DMS53 treated with DMSO at 0.1 percent for 48 hours (cell line): ENCODE measurements around the gene FIBP.

Experiments used
- DNase-seq: peaks from one replicate; lab custom pipeline; 2025; ENCODE audit not compliant: unreplicated experiment; lab: John Stamatoyannopoulos, UW

The FIBP gene

DNA sequence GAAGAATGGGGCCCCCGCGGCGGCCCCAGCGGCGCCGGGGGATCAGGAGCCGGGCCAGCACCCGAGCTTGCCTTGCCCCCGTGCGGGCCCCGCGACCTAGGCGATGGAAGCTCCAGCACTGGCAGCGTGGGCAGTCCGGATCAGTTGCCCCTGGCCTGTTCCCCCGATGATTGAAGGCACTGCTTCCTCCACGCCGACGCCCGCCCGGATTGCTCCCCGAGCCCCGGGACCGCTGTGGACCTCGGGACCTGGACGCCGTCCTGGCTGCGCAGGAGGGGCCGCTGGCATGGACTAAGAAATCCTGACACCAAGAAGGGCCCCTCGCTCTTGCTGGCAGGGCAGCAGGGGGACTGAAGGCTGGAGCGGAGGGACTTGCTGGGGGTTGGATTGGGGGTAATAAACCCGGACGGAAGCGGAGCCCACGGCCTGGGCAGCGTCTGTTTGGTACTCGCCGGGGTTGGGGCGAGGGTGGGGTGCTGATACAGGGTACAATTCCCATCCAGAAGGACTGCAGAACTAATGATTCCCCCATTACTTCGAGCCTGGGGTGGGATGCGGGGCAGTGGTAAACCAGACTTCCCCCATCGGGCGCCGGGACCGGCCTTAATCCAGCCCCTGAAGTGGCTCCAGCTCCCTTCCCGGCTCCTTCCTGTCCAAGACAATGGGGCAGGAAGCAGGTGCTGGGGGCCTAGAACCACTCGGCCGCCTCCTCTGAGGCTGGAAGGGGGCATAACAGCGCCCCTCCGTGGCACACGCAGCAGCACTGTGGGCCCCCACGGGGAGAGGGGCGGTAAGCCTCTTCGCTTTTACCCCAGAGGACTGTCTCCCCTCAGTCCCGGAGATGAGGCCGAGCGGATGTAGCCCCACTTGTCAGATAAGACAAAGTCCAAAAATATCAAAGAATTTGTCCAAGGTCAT, 3.2 kb upstream of the FIBP start:
- peak; percentile 45 for DNase-seq

DNA sequence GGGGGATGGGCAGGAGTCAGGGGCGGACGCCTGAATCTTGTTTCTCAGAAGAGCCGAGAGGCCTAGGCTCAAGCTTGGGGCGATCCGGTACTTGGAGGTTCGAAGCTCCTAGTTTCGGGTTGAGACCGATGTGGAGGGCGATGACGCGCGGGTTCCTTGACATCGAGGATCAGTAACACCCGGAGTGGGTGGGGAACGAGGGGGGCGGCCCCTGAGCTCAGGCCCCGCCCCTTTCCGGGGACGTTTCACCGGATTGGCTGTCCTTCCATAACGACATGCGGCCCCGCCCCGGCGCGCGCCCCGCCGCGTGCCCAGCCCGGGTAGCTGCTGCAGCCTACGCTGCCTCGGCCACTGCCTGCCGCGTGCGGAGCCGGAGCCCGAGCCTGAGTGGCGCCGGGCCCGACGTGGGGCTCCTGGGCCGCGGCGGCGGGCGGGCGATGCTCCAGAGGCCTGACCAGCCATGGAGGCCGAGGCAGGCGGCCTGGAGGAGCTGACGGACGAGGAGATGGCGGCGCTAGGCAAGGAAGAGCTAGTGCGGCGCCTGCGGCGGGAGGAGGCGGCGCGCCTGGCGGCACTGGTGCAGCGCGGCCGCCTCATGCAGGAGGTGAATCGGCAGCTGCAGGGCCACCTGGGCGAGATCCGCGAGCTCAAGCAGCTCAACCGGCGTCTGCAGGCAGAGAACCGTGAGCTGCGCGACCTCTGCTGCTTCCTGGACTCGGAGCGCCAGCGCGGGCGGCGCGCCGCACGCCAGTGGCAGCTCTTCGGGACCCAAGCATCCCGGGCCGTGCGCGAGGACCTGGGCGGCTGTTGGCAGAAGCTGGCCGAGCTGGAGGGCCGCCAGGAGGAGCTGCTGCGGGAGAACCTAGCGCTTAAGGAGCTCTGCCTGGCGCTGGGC, 2.3 kb upstream of the FIBP start, which contains the start of gene CCDC85B:
CCDC85B (plus strand) TSS at position 350 of the 895 bp plus-strand sequence; CDS start at position 461, 111 bp downstream.
- DNase-seq: peak; percentile 87

GRCh38 chr11:65887723-65888162, 528 bp downstream of the FIBP start:
- DNase-seq: peak; percentile 58

DNA sequence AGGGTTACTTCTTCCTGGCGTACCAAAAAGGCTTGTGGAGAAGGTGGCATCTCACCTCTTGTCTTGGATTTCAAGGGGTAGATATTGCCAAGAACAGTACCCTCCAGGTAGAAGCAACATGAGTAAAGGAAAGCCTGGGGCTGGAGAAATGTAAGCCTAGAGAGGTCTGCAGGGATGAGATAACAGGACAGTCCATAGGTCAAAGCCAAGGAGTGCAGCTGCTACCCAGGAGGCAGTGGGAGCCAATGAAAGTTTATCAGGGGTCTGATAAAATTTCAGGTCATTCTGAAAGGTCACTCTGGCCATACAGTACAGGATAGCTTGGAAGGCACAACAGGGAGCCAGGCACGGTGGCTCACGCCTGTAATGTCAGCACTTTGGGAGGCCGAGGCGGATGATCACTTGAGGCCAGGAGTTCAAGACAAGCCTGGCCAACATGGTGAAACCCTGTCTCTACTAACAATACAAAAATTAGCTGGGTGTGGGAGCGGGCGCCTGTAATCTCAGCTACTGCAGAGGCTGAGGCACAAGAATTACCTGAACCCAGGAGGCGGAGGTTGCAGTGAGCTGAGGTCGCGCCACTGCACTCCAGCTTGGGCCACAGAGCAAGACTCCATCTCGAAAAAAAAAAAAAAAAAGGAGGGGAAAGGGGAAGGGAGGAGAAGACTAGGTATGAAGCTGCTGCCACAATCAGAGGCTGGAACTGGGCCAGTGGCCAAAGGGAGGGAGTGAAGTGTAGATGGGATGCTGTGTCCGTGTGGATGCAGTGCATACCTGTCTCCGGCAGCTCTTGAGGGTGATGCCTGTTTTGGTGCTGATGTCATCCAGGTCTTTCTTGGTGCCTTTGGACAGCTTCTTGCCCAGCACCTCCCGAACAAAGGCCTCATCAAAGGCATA, 1.2 kb downstream of the FIBP start:
- no peak for DNase-seq

GRCh38 chr11:65885808-65886536, 2.3 kb downstream of the FIBP start:
- no peak for DNase-seq

- DNase-seq: no peak
Measured at GRCh38 chr11:65885231-65885630, 3.0 kb downstream of the FIBP start.

DNA sequence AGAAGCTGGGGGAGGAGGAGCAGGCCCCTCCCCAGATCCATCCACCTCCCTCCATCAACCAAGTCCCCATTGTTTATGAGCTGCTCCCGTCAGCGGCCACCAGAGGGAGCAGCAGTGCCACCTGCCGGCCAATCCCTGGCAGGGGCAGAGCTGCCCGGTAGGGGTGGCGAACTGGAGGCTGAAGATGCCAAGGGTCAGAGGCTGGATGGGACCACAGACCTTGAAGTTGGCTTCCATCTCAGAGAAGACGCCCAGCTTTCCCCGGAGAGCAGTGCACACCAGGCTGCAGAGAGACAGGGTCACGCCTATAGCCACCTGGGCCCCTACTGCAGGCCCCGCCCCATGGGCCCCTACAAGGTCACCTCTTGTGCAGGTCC, 3.6 kb downstream of the FIBP start:
- DNase-seq: peak; percentile 50

DNA sequence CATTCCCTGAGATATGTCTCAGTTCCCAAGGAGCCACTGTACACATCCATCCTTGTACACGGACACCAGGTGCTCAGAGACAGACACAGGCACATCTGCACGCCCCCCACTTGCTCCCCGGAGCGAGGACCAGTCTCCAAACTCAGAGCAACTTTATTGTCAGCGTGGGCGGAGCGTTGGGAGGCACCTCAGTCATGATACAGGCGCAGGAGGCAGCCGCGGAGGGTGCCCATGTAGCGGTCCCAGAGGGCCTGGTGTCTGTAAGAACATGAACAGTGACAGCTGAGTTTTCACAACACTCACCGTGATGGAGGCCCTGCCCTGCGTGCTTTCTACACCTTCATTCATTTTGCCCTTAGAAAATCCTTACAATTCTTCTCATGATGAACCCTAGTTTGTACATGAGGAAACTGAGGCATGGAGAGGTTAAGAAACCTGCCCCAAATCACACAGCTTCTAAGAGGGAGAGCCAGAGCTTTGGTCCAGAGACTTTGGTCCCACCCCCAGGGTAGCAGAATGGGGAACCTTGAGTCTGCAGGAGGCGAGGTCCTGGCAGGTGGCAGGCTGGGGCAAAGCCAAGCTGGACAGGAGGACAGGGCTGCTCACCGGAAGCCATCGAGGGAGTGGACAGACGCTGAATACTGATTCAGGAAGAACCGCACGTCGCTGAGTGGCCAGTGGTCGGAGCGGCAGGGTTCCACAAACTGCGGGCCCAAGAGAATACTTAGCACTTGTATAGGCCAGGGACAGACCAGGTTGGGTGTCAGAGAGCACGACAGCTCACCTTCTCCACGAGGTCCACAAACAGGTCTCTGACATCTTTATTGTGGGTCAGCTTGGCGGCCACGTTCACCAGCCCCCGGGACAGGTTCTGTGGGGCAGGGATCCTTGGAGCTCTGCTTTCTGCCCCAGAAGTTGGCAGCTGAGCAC, 4.2 kb downstream of the FIBP start:
- DNase-seq: no peak

GRCh38 chr11:65883058-65883761, 5.1 kb downstream of the FIBP start:
- no peak for DNase-seq

GRCh38 chr11:65882120-65883057, 5.9 kb downstream of the FIBP start:
- DNase-seq: no peak

DNA sequence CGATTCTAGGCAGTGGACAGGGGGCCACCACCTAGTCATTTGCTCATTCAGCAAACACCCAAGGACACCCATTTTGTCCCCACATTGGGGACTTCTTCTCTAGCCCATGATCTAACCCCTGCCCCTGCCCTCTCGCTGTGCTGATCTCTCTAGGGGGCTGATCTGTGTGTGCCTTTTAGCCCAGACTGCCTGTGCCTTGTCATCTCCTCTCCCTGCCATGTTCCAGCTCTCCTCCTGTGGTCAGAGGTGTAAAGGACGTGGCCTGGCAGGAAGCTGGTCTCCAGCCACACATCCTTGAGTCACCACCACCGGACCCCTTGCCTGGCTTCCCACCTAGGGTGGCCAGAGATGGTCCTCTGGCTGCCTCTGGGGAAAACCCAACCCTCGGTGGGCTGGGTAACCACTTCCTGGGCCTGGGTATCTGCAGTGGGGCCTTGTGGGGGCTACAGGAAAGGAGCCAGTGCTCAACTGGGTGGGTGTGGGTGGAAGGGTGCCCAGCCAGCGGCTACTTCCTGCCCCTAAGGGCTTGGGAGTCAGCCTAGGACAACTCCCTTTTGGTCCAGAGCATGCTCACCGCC, 7.3 kb downstream of the FIBP start:
- no peak for DNase-seq

DNA sequence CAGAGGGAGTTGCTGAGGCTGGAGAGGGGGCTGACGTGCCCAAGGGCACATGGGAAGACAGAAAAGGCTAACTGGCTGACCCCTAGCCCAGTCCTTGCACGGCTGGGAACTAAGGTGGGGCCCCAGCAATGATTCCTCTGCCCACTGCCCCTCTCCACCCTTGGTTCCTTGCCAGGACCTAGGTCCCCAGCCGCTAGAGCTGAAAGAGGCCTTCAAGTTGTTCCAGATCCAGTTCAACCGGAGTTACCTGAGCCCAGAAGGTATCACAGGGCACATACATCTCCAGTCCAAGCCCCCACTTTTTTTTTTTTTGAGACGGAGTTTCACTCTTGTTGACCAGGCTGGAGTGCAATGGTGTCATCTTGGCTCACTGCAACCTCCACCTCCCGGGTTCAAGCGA, 8.2 kb downstream of the FIBP start:
- no peak for DNase-seq

GRCh38 chr11:65879617-65880016, 8.7 kb downstream of the FIBP start, which contains the start of gene CTSW:
Gene CTSW, plus strand, starts transcription at chr11:65879837. Its CDS starts 18 bp downstream, at chr11:65879855.
- no peak for DNase-seq

DNA sequence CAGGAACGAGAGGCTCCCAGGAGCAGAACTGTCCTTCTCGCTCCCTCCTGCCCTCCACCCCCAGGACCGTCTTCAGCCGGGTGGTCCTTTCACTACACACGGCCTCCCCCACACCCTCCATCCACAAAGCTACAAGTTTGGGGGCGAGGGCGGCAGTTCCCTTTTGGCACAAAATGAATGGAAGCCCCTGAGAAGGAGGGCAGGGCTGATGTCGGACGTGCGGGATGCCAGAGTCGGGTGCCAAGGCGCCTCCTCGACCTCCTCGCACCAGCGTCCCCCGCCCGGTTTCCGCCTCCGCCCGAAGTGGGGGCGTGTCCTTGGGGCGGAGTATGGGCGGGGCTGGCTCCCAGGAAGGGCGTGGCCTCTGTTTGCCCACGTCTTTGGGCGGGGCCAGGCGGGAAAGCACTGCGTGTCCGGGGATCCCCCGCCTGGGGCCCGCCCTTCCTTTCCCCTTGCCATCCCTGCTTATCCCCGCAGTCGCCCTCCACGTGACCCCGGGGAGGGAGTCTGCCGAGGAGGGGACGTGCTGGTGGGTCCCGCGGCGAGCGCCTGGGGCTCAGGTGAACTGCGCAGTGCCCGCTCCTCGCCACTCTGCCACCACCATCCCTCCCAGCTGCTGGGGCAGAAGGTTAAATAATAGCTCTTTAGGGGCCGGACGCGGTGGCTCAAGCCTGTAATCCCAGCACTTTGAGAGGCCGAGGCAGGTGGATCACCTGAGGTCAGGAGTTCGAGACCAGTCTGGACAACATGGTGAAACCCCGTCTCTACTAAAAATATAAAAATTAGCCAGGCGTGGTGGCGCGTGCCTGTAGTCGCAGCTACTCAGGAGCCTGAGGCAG, 14.7 kb downstream of the FIBP start:
- peak; percentile 80 for DNase-seq

GRCh38 chr11:65872586-65873317, 15.5 kb downstream of the FIBP start, which contains the start of gene EFEMP2:
Gene EFEMP2, minus strand, starts transcription at chr11:65872800. Its CDS starts 446 bp downstream, at chr11:65872354.
- no peak for DNase-seq
